ENCODE data around the gene PPP1R27.

Gene PPP1R27

DNA sequence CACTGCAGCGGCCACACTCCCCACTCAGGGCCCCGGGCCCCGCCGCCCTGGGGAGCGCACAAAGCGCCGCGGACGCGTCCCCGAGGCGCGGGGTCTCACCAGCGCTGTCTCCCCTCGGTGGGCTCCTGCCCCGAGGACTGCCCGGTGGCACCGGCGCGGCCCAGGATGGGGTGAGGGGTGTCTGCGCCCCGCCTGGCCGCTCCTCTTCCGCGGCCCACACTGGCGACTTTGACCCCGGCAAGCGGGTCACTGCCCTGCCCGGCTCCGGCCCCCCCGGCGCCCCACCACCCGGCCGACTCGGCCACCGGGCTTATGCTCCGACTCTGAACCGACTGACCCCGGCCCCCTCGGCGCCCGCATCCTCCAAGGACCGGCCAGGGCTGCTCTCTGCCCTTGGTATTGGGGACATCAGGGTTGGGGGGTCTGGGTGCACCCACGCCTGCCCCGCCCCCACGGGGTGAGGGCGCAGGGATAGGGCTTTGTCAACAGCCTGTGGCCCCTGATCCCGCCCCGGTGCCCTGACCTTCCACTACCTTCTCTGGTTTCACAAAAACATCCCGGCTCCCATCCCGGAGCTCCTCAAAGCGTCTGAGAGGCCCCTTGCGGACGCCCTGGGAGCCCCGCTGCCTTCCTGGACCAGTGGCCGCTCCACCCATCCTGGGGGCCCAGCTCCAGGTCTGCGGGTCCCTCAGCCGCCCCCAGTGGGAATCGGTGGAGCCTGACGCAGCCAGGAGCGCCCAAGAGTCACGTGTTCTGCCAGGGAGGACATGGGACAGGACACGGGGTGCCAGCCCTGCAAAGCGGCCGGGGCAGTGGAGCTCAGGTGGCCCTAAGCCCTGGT is 30.1 kb downstream of the PPP1R27 start:
- DNase-seq (ENCODE audit: low spot score), result no peak

DNA sequence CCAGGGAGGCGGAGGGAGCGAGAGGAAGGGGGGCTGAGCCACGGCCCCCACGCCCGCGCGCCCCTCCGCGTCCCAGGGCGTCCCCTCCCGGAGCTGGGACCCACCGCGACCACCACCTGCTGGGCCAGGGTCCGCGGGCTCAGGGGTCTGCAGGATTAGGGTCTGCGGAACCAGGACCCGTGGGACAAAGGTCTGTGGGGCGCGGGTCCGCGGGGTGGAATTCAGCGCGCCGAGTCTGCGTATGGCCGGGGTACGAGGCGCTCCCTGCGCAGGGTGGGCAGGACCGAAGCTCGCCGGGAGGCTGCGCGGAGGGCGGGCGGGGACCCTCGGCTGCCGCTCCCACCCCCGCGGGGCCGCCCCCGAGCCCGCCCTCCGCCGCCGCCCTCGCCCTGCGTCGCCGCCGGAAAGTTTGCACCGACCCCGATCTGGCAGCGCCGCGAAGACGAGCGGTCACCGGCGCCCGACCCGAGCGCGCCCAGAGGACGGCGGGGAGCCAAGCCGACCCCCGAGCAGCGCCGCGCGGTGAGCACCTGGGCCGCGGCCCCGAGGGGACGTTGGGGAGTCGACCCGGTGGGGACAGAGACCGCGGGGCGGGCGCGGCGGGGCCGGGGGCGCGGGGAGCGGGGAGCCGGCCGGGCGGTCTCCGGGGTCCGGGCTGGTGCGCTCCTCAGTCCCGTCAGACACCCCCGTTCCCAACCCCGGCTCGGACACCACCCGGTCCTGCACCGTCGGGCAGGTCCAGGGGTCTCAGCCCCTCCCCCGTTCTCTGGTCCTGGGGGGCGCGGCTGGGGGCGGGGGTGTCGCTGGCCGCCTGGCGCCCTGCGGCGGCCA is 30.9 kb downstream of the PPP1R27 start, which contains the start of gene GCGR:
GCGR (plus strand) TSS at position 423 of the 831 bp plus-strand sequence. CDS start 4,869 bp downstream, outside the sequence.
- no peak for DNase-seq (ENCODE audit: low spot score)

DNA sequence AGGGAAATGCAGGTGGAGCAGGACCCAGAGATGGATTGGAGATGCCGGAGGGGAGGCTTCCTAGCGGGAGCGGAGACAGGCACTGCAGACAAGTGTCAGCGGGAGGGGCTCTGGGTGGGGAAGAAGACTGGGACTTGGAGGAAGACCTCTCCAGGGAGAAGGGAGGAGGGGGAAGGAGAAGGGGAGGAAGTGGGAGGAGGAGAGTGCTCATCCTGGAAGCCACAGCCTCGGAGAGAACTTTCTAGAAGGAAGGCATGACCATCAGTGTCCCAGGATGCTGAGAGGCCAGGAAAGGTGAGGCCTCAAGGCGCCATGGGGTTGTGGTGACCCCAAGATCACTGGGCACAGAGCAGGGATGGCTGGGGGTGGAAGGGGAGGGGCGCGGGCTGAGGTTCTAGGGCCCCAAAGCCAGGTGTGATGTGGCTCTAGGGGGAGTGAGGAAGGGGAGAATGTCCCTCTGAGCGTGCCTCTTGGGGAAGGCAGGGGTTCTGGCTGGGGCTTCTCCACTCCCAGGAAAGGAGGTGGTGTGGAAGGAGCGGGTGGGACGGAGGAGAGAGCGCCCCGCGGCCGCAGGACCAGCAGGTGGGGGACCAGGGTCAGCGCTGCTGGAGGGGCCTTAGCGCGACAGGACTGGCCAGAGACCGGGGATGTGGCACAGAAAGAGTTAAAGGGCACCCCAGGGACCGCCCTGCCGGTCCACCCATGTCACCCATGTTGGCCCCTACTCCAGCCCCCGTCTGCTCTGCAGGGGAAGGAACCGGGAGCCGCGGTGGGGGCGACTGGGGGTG is 31.8 kb downstream of the PPP1R27 start:
- no peak for DNase-seq (ENCODE audit: low spot score)

DNA sequence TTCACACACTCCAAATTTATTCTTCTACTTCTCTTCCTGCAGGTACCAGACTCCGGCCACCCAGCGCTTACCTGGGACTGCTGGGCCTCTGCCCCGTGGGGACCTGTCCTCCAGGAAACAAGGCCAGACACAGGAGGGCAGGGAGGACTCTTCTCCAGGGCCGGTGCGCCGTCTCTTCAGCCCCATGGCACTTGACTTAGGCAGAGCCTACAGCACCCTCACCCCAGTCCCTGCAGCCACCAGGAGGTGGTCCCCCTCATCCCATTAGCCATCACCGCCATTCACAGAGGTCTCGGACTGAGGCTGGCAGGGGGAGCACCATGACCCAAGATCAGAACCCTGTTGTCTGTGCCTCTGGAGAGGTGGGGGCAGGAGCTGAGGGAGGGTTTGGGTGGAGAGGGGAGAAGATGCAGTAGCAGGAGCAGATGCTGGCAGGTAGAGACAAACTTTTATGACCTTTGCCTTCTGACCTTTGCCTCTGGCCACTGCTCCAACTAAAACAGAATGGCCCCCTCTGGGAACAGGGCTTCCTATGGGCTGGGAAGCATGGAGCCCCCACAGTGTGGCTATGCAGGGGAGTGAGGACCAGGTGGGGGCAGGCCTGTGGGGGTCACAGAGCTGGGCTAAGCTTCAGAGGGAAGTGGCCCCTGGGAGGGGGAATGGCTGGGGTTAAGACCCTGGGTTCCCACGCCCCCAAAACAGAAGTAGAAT is 32.6 kb downstream of the PPP1R27 start:
- DNase-seq (ENCODE audit: low spot score), result no peak

DNA sequence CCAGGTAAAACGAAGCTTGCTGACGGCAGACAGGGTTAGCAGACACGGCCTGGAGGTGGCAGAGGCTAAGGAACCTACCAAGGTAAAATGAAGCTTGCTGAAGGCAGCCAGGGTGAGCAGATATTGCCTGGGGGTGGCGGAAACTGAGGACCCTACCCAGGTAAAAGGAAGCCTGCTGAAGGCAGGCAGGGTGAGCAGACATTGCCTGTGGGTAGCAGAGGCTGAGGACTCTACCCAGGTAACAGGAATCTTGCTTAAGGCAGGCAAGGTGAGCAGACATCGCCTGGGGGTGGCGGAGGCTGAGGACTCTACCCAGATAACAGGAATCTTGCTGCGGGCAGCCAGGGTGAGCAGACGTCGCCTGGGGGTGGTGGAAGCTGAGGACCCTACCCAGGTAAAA is 33.5 kb downstream of the PPP1R27 start:
- DNase-seq (ENCODE audit: low spot score), result no peak

DNA sequence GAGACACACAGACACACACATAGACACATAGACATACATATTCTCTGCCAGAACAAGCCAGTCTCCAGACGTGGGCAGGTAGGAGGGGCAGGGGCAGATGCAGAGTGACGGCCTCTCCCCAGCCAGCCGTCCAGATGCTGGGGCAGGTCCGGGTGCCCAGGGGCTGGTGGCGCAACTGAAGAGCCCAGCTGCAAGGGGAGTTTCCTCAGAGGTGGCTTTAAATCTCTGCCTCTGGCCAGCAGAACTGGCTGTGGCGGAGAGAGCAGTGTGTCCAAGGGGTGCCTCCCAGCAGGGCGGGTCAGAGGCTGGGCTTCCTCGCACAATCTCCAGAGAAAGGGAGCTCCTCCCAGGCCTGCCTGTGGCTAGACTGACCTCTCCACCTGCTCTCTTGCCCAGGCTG is 40.3 kb downstream of the PPP1R27 start:
- no peak for DNase-seq (ENCODE audit: low spot score)

DNA sequence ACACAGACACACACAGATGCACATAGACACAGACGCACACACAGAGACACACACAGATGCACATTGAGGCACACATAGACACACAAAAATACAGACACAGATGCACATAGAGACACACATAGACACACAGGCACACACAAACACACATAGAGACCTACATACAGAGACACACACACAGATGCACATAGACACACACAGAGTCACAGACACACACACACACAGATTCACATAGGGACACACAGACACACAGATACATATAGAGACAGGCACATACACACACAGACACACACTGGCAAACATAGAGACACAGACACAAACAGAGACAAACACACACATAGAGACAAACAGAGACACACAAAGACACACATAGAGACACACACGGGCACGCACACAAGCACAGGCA is 40.8 kb downstream of the PPP1R27 start:
- DNase-seq (ENCODE audit: low spot score), result no peak

DNA sequence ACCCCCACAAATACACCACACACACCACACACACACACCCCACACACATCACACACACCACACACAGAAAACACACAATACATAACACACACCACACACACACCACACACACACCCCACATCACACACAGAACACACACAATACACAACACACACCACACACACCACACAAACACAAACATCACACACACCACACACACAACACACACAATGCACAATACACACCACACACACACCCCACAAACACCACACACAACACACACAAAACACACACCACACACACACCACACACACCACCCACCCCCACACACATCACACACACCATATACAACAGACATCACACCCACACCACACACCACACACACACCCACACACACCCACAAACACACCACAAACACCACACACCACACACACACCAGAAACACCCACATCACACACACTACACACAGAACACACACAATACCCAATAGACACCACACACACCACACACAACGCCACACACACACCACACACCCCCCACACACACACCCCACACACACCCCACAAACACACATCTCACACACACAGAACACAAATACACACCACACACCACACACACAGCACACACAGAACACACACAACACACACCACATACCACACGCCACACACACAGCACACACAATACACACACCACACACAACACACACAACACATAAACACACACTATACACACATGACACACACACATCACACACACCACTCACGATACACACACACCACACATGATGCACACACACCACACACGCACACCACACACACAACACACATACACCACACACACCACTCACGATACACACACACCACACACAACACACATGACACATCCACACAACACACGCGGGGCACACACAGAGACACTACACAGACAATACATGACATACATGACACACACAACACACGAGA is 41.9 kb downstream of the PPP1R27 start:
- DNase-seq (ENCODE audit: low spot score), result no peak
